Measurements from ENCODE around the gene ELMOD2. TPM values are rescaled to one million over a fixed set of nuclear protein-coding genes. Genes with fewer than 3 reads are reported as not detected.

Gene ELMOD2
- total and polyA plus RNA-seq, 2 of the 13 experiments (the other 11 are each of a cell fraction or from before 2014, with no cell fraction given), result 10.2 to 38.1 TPM

GRCh38 chr4:140497405-140497746 is 26.6 kb upstream of the ELMOD2 start:
- intact Hi-C loops (cut with micrococcal nuclease; ENCODE audit: unreplicated experiment), result no loop called here
- Histone ChIP-seq H3K9ac (ENCODE audit: insufficient read depth, low read depth, low read length) (no peak overlapping the region), H3K4me3 (replicated peaks in 1 of 3; ENCODE audit: insufficient read depth in 1 of 3, low read depth in 2 of 3, low read length in 3 of 3) (peak overlapping the region in 1 of 3 experiments; percentile 48; a peak in 1 of 6 replicates), H3K27me3 (ENCODE audit: control insufficient read depth in 1 of 2, insufficient read depth in 2 of 2, low read length in 2 of 2) (peaks cover 3 to 34% of the 10 kb centered on the region in 2 experiments), H3K9me3 (ENCODE audit: low read length) (no peaks in the 10 kb centered on the region), H3K4me2 (ENCODE audit: low read depth, low read length) (peak overlapping the region; percentile 51), H3K36me3 (replicated peaks in 1 of 2; ENCODE audit: control insufficient read depth in 1 of 2, insufficient read depth in 2 of 2, low read length in 2 of 2) (no peaks in the 10 kb centered on the region), H2AFZ (ENCODE audit: low read length) (no peak overlapping the region), H3K79me2 (ENCODE audit: insufficient read depth, low read length) (no peaks in the 10 kb centered on the region), H3K27ac (ENCODE audit: extremely low read length, insufficient read depth, low read length) (no peak overlapping the region), H3K4me1 (ENCODE audit: insufficient read depth, low read length) (no peaks in the 10 kb centered on the region), H4K20me1 (ENCODE audit: insufficient read depth, low read length) (no peaks in the 10 kb centered on the region)
- WGBS (ENCODE audit: low lambda C conversion rate), result 61% methylated on average over 11 of the region's 11 CpGs
- TF ChIP-seq HOXA7 (CRISPR knock-in tag; IDR thresholded peaks at IDR 0.05) (no peak), NR0B2 (CRISPR knock-in tag; IDR thresholded peaks at IDR 0.05) (no peak), PITX1 (CRISPR knock-in tag; IDR thresholded peaks at IDR 0.05) (no peak), ZNF720 (CRISPR knock-in tag; IDR thresholded peaks at IDR 0.05) (no peak), SIX1 (CRISPR knock-in tag; IDR thresholded peaks at IDR 0.05; ENCODE audit: borderline replicate concordance) (no peak), CAMTA2 (CRISPR knock-in tag; IDR thresholded peaks at IDR 0.05; ENCODE audit: borderline replicate concordance) (no peak), ZNF280B (CRISPR knock-in tag; IDR thresholded peaks at IDR 0.05; ENCODE audit: borderline replicate concordance) (no peak), ZFP36L1 (CRISPR knock-in tag; IDR thresholded peaks at IDR 0.05) (no peak)
- ATAC-seq (peak; percentile 31; the same call in 2 of the 3 replicates), FAIRE-seq (no peak), DNase-seq (ENCODE audit: low spot score) (no peak)
- in situ Hi-C loops (cut with HindIII; ENCODE audit: extremely low pct_ligation_motif_present, low pct_unique_long_range_greater_than_20kb), result no loop called here
- ChIA-PET POLR2A (no interaction called here), CTCF (ENCODE audit: low intra/inter-chr PET ratio, low total read pairs) (no interaction called here)
- no TSS peak for BruUV-seq (replicated peaks)
